ENCODE data around the gene SETD3.

DNA sequence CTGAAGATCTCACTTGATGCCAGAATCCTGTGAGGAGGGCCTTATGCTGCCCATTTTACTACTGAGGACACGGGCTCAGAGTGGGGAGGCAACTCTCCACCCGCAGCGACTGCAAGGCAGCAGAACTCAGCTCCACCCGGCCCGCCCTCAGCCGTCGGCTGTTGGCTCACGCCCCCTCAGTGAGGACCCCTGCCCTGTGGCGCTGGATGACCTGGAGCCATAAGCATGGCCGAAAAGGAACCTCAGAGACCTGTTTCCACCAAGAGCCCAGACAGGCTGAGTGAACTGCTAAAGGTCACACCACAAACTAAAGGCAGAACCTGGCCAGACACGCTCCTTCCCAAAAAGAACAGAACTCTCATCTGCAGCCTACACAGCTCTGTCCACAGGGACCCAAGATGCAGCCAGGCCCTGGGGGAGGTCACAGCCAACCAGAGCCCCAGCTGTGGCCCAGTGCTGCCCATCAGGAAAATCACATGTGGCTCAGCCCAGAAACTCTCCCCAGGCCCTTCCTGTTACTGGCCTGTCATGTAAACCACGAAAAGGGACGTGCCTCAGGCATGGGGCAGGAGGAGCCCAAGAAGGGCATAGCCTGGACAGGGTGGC, 33.4 kb upstream of the SETD3 start:
- no peak for TF ChIP-seq CTCF (IDR thresholded peaks at IDR 0.05)
- no peak for TF ChIP-seq ZFX (IDR thresholded peaks at IDR 0.05; ENCODE audit: borderline replicate concordance)

All from 22Rv1 (cell line).